Stimulated activated CD4-positive, alpha-beta T cell treated with anti-CD3 and anti-CD28 coated beads, Interleukin-2, amount 100 ng/mL, for 4 hours (primary cell): ENCODE measurements around the gene DHX30.

Experiments
- DNase-seq: peaks from one replicate; pipeline ENCODE4 v3.0.0-alpha.2; 2020; ENCODE audit warnings: low read depth

The DHX30 gene

DNA sequence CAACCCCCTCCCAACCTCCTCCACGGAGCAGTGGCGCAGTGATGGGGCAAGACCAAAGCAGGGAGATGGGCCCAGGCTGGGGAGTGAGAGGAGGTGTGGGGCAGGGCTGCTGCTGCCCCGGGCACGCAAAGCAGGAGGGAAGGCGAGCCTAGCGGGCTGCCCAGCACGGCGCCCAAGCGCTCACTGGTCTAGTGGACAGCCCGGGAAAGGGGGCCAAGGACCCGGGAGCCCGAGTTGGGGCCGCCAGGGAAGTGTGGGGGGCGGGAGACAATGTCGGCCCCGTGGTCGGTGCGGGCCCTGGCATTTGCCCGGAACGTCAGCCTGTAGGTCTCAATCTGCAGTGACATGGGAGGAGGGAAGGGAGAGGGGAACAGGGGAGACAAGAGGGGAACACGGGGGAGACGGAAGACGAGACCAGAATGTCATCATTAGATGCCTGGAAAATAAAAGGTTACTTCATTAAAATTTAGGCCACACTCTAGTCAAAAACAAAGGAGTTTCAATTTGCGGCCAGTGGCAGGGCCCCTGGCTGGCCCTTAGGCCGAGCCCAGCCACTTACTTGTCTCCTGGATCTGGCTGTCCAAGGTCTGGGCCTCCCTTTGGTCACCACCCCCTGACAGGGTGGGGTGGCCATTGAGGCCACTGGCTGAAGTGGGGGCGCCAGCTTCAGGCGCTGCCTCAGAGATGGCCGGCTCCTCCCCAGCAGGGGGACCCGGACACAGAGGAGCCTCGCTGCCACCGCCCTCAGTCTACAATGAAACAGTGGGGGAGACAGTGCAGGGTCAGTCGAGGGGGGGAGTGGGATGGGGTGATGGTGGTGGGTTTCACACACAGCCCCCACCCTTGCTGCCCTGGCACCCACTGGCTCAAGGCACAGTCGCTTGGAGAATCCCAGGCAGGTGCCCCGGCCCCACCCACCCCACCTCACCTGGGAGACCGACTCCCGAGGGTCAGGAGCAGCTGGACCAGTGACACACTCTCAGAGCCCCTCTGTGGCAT is 50.0 kb downstream of the DHX30 start:
- DNase-seq, result no peak

DNA sequence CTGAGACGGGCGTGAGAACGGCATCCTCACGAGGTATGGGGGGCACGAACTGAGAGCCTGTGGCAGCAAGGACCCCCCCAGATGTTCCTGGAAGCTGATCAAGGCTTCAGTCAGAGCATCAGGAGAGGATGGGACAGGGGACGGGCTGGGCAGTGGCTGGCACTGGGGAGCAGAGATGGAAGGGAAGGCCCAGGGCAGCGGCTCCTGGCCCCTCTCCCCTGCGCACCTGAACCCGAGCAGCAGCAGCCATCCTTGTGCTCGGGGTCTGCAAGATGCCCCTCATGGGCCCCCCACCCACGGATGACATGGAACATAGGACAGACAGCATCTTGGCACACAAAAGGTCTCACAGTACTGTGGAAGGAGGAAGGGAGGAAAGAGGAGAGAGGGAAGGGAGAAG is 51.3 kb downstream of the DHX30 start:
- DNase-seq, result no peak

DNA sequence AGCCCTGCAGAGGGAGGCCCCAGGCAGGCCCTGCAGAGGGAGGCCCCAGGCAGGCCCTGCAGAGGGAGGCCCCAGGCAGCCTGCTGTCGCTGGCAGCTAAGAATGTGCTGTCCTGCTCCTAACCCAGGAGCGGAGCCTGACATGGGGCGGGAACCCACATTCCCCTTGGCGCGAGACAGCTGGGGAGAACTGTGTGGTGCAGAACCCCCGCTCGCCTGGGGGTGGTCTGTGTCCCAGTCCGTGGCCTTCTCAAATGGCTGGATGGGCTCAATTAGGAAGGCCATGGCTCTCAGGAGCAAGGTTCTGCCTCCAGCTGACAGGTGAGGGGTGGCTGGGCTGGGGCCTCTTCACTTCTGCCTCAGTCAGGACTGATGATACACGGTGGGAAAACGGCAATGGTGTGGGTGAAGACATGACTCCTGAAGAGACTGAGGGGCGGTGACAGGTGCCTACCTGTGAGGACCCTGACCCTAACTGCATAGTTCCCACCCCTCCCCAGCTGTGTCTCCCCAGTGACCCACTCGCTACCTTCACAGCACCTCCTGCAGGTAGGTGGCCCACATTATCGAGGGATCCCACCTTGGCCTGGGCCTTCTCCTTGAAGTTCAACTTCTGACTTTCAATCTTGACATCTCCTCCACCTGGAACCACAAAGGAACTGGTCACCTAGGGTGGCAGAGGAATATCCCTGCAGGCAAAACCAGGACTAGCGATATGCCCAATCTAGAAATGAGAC is 52.0 kb downstream of the DHX30 start:
- no peak for DNase-seq

DNA sequence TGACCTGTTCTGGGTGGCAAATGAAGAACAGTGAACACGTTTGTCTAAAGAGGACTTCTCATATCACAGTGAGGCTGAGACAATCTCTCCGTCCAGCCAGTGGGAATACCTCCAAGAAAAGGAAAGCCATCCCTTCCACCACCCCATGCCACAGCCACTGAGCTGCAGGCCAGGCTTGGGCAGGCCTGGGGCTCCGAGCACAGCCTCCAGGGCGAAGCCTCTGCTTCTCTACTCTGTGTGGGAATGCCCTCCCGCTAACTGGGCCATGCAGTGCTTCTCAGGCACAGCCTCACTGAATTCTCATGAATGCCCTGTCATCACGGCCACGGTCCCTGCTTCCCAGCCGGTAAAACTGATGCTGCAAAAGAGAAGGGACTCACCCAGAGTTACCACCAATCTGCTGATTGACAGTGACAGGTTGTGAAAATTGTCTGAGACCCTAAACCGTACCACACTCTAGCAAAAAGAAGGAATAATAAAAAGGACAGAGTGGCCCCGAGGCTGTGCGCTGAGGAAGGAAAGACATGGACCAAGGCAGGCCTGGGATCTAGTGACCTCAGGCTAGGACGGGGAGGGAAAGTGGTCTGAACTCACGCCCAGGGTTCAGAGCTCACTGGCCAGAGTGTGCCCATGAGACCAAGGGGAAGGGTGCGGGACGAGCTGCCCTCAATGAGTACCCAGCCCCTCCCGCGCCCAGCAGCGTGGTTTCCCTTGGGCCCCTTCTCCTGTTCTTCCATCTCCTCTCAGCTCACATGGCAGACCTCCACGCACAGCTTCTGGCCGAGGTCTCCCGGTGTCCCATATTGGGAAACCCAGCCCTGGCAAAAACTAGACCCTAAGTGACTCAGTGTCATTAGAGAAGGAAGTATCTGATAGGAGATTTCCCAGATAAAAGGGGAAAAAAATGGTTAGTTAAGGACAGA is 52.8 kb downstream of the DHX30 start:
- DNase-seq, result no peak

DNA sequence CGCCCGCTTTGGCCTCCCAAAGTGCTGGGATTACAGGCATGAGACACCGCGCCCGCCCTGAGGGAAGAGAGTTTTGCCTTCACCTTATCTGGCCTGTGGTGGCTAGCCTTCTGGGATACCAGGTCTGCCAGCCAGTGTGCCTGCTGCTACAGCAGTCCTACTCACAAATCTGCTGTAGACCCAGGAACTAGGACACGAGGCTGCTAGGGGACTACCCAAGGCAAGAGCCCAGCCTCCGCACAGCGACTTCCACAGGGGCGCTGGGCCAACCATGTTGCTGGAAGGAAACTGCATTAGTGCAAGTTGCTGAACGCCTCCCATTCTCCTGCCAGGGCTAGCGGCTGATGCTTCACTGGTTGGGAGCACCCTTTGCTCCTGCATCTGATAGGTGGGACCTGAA is 53.7 kb downstream of the DHX30 start:
- DNase-seq, result no peak

DNA sequence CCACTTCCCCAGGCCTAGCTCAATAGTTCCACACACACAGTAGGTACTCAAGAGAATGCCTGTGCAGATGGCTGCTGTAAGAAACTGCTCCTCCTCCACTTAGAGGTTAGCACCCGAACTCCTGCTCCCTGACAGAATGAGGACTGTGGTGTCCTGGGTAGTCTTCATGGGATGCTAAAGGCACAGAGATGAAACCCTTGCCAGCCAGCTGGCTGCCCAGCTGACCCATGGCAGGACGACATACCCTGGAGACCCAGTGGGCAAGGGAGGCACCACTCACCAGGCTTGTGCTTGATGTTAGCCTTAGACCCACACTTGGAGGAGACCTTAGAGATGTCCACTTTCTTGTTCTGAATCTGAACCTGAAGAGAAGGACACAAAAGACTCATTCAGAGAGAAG is 54.2 kb downstream of the DHX30 start:
- DNase-seq, result no peak

DNA sequence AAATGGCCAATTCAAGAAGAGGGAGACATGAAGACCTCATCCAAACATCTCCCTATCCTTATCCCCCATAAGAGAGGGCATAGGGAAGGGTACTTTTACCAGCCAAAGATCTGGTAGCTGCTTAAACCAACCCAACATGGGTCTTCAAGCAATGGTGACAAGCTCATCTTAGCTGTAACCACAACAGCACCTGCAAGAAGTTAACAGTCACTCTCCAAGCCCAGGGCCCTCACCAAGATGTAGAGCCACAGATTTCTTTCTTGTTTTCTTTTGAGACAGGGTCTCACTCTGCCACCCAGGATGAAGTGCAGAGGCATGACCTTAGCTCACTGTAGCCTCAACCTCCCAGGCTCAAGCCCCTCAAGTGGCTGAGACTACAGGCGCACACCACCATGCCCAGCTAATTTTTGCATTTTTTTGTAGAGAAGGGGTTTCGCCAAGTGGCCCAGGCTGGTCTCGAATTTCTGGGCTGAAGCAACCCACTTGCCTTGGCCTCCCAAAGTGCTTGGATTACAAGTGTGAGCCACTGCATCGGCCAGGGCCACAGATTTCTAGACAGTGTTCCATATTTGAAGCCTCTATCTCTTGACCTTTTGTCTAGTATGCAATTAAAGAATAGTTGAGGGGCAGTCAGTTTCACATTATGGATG is 57.1 kb downstream of the DHX30 start:
- DNase-seq, result no peak

DNA sequence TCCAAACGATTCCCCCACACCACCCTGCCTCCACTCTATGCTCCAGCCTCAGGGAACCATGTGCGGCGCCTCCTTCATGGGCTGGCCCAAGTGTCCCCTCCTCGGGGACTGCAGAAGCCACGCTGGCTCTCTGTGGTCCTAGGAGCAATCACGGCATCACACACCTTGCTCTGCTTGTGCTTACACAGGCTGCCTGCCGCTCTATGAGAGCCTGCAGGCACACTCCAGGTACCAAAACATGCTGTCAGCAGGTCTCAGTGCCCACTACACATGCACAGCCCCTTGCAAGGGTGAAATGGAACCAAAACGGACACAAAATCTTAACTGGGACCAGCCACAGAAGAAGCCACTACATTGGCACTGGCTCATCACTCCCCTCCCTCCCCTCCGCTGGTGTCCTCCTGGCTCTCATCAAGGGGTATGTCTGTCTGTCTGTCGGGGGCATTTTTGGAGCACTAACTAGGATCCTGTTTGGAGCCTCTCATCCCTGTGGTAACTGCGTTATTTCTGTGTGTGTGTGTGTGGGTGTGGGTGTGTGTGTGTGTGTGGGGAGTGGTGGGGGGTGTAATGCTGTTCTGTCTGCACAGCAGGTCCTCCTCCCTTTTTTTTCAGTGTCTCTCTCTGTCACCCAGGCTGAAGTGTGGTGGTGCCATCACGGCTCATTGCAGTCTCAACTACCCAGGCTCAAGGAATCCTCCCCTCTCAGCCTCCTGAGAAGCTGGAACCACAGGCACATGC is 60.6 kb downstream of the DHX30 start:
- DNase-seq, result no peak

DNA sequence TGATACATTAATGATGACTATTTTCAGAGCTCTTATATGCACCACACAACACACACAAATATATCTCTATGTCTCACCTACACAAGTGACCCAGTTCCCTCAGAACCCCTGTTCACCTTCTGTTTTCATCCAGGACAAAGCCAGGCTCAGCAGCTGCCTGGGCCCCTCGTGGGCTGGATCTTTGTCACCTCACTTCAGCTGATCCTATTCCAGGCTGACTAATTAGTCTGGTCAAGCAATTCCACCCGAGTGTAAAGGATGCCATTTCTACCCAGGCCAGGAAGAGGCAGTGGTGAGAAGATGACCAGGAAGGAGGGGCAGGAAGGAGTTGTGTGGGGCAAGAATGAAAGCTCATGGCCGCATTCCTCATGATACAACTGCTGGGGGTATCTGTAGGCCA is 62.3 kb downstream of the DHX30 start:
- no peak for DNase-seq

DNA sequence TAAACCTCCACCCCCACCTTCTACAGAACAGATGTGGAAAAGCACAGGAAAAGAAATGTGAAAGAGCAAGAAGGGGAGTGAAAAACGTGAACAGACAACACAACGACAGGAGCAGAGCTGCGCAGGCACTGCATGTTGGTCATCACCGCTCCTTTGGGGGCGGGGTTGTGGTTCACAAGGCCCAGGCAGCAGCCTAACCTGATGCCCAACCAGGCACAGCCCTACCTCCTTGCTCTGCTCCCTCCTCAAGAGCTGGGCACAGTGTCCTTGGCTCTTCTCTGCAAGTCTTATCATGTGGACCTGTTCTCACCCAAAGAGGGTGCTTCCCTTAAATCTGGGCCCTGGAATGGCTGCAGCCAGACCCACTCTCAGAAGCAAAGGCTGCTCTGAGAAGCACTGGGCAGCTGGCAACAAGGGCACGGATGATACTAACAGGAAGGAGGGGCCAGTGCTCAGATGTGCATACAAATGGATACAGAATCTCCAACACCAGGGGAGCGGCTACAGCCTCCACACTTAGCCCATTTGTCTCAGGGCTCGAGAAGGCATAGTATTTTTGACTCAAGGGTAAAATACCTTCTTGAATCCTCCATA is 64.6 kb downstream of the DHX30 start:
- DNase-seq, result no peak

DNA sequence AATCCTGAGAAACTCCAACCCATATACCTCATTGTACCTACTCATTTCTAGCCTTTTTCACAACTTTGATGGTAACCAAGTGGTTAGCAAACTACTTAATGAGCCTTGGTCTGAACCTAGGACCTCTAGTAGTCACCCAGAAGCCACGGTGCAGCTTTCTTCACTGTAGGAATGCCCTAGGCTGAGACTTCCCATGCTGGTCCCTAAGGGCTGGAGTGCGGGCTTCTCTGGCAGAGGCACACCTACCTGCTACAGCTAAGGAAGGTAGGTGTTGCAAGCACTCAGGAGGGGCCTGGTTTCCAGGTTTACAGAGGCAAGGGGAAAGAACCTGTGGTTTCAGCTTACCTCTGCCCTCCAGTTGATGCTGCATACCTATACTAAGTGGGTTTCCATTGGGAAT is 65.4 kb downstream of the DHX30 start:
- no peak for DNase-seq

DNA sequence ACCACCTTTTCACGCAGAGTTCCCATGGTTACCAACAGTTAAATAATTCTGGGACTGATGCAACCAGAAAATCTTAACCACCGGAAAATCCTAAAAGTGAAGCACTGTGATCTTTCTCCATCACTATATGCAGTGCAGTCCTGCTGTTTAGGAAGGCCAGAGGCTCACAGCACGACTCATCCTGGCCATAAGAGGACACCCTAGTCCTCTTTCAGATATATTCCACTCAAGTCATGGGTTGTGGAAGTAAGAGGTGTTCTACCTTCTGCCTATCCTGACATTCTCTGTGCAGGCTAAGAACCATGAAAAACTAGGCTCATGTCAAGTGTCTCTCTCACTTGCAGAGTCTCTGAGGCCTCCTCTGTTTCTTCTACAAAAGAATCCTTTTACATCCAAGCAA is 67.2 kb downstream of the DHX30 start:
- no peak for DNase-seq

DNA sequence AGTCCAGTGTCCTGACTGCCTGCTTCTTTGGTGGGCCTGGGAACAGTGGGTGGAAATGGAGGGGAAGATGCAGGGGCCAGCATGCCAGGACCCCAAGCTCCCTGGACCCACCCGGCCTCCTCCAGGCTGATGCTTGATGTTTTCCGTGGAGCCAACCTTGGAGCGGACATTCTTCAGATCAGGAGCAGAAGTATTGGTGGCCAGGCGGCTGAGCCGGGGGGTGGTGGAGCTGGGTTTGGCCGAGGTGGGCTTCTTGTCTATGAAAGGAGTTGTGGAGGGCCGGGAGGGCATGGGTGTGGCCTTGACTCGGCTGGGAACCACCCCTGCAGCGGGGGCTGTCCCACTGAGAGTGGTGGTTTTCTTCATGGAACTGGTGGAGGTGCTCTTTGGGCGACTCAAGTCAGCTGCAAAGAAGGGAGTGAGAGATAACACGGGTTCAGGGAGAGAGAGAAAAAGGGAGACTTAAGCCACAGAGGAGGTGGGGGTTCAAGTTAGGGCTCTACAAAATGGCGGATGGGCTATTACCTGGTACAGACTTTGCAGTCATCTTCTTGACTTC is 67.8 kb downstream of the DHX30 start:
- no peak for DNase-seq

DNA sequence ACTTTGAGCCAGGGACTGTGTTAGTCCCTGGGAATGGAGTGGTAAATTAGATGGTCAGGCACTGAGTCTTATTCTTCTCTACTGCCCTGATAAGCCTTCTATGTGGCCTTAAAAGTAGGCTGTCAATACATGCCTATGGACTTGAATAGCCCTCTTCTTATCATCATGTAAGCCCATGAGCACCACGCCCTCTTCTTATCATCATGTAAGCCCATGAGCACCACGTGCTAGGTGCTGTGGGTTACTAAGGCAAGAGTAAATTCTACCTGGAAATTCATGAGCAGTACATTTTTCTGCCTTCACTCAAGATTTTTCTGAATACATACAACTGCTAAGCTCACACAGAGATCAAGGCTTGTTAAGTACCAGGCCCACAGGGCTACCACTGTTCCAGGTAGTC is 68.5 kb downstream of the DHX30 start:
- no peak for DNase-seq

DNA sequence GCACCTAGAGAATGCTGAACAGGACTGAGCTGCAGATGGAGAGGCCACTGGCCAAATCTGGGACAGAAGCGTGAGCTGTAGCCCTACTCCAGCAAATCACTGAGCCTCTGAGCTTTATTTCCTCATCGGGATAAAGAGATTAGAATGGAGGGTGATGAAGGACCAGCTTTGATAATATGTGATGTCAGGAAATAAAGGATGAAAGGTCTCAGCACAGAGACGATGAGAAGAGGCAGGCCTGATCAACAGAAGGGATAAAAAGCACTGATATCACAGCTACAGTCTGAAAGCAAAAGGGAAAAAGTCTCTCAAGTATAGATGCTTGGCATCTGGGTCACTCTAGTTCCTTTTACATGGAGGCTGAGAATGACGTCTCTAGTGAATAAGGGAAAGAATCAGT is 70.0 kb downstream of the DHX30 start:
- DNase-seq, result no peak

DNA sequence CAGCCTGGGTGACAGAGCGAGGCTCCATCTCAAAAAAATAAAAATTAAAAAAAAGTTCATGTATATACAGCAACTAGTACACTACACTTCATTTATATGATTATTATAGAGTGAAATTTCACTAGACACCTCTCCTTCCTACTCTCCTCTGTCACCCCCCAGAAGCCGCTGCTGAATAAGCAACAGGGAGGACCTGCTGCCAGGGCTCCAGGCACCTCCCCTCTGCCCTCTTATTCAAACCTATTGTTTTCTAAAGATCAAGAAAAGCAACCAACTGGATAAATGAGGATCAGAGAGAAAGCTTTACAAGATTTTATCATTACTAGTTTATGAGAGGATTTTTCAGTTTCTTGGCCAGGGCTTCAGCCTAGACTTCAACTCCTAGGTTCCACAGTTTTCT is 71.5 kb downstream of the DHX30 start:
- DNase-seq, result no peak

DNA sequence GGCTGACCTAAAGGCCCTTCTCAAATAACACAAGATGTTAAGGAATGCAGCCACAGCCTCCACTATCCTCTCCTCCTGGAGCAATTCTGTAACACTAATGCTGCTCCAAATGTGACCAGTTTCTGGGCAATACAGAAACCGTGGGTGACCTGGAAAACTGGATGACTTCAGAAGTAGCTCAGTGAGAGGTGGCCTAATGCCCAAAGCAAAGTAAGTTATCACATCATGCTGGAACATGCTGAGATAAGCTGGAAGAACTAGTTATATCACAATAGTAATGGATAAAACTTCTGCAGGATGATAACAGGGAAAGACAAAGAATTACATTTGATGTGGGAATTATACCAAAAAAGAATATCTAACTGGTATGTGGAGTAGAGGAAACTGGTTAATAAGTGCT is 72.0 kb downstream of the DHX30 start:
- no peak for DNase-seq

DNA sequence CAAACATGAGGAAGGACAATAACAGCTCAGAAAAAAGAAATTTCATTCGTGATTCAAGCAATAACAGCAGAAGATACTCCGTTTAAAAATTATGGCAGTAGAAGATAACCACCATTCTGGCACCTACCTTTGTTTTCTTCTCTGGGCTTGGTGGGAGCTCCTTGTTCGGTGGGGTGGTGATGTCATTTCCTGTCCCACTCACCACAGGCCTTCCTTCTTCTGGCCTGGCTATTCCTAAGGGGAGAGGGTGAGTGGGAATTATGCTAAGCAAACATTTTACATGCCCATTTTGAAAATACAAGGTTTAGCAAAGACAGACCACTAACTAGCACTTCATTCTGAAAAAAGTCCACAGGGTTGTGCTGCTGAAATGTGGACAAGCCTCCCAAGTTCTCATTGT is 74.4 kb downstream of the DHX30 start:
- DNase-seq, result no peak

DNA sequence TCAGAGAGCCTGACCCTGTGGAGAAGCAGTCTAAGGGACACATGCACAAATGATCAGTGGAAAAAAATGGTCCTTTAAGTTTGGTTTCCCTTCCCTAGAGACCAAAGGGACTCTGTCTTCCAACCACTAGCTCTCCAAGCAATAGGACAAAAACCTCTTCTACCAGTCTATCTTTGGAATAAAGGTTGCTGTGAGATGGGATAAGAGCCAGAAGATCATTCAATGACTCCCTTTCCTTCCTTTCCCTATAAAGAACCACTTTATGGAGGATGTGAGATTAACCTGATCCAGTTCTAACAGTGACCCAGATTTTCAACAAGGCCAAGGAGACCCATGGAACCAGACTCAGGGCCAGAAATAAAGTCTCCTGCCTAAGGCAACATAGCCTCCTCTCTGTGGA is 74.8 kb downstream of the DHX30 start:
- no peak for DNase-seq

DNA sequence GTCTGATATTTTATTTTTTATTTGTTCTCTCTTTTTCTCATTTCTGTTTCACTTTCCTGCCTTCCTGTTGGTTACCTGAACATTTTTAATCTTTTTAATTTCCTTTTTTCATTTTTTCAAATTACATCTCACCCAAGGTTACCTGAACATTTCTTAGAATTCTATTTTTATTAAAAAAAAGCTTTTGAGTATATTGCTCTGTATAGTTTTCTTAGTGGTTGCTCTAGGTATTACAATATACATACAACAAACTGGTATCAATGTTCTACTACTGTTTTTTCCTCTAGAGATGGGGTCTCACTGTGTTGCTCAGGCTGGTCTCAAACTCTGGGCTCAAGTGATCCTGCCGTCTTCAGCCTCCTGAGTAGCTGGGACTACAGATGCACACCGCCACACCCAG is 79.4 kb downstream of the DHX30 start:
- no peak for DNase-seq
